NB4 (cell line): Measurements from ENCODE around the gene SMARCD1.

Source experiments
- DNase-seq: peaks from one replicate; pipeline ENCODE4 v3.0.0; 2010; ENCODE audit warnings: low read depth
- H3K4me3 ChIP-seq: one replicate; pipeline ENCODE4 v1.5.1; 2011; ENCODE audit warnings: mild to moderate bottlenecking, low read depth, low read length, moderate library complexity
- CTCF ChIP-seq: IDR thresholded peaks from one replicate; pipeline ENCODE4 v1.5.1; 2012; ENCODE audit warnings: low read depth, low read length
- MAX ChIP-seq: IDR thresholded peaks from 2 replicates; pipeline ENCODE4 v1.6.1; 2011; ENCODE audit warnings: low read depth, low read length
- MYC ChIP-seq: IDR thresholded peaks from 2 replicates; pipeline ENCODE4 v1.6.1; 2011; ENCODE audit warnings: low read depth, low read length
- POLR2A ChIP-seq: IDR thresholded peaks from 2 replicates; pipeline ENCODE4 v1.6.1; 2011; ENCODE audit warnings: mild to moderate bottlenecking; ENCODE audit not compliant: insufficient read length; ENCODE audit errors: extremely low read depth

Gene SMARCD1

DNA sequence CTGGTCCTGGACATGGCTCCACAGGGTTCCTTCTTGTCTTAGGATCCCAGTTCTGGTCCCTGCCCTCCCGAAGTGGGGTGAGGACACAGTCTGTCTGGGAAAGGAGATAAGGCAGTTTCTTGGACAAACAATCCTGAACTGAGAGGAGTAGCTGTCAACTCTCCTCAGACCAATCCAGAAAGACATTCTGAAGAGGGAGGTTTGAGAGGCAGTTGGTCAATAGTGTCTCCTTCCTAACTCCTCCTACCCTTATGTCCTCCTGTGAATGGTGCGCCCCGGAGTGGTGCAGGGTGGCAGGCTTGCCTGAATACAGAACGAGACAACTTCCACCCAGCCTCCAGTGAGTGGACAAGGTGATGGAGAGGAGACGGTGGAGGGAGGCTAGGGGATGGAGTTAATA lies 43.2 kb upstream of the SMARCD1 start:
- TF ChIP-seq MYC (no peak), POLR2A (no peak), MAX (no peak), CTCF (no peak)
- no peak for DNase-seq
- no peak overlapping the region for H3K4me3 ChIP-seq

DNA sequence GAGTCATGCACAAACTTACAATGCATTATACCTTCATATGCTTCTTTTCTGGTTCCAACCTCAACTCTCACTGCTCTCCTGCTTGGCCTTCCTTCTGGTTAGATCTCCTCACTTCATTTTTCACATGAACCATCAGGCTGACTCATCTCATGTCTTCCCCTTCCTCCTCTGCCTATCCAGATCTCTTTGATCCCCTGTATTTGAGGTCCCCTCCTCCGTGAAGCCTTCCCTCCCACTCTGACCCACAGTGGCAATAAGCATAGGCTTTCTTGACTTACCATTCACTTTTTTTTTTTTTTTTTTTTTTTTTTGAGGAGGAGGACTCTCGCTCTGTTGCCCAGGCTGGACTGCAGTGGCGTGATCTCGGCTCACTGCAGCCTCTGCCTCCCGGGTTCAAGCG lies 42.4 kb upstream of the SMARCD1 start:
- H3K4me3 ChIP-seq: no peak overlapping the region
- no peak for TF ChIP-seq POLR2A
- TF ChIP-seq MYC: no peak
- no peak for TF ChIP-seq MAX
- TF ChIP-seq CTCF: no peak
- peak; percentile 36 for DNase-seq

DNA sequence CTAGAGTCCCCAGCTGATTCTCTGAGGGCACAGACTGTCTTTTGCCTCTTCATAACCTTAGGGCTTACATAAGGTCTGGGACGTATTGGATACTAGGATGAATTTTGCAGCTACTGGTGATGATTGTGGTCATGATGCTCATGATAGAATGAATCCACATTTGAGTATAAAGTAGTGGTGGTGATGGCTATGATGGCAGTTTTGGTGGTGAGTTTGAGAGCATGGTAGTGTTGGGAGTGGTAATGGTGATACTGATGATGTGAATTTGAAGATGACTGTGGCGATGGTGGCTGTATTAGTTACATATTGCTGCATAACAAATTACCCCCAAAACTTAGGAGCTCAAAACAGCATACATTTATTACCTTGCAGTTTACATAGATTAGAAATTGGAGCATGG lies 41.8 kb upstream of the SMARCD1 start:
- H3K4me3 ChIP-seq: no peak overlapping the region
- DNase-seq: no peak
- no peak for TF ChIP-seq CTCF
- no peak for TF ChIP-seq MAX
- TF ChIP-seq POLR2A: no peak
- TF ChIP-seq MYC: no peak

- TF ChIP-seq POLR2A (no peak), MAX (no peak), MYC (no peak), CTCF (no peak)
- H3K4me3 ChIP-seq: no peak overlapping the region
- DNase-seq: no peak
These were observed 41.3 kb upstream of the SMARCD1 start for GRCh38 chr12:50043854-50044253.

GRCh38 chr12:50047693-50048250 lies 37.4 kb upstream of the SMARCD1 start:
- no peak for TF ChIP-seq MYC
- TF ChIP-seq POLR2A: no peak
- TF ChIP-seq CTCF: no peak
- no peak for TF ChIP-seq MAX
- no peak for DNase-seq
- H3K4me3 ChIP-seq: no peak overlapping the region
